MCF 10A (cell line): ENCODE results near the gene COL20A1. TPM values are rescaled to one million over a fixed set of nuclear protein-coding genes. Genes with fewer than 3 reads are reported as not detected.

Source experiments
- BruUV-seq: library from RNA; stranded (reverse); fragments of 400-500 nt; replicated peaks from 2 replicates; lab custom pipeline; 2021; lab: Mats Ljungman, UMichigan
- CTCF ChIA-PET: fragments of 300-600 bp; sonication (Branson Sonifier 250); formaldehyde crosslinking; extraction: SDS; loops from one replicate; lab custom pipeline; 2021; ENCODE audit warnings: antibody characterized with exemption, inconsistent platforms; lab: Yijun Ruan, JAX
- POLR2A ChIA-PET: fragments of 300-600, 350-650 bp; sonication (Branson Sonifier 250); formaldehyde crosslinking; extraction: SDS; loops from one replicate; lab custom pipeline; 2020; ENCODE audit warnings: antibody characterized with exemption, inconsistent platforms; lab: Yijun Ruan, JAX
- DNase-seq: peaks from one replicate; pipeline ENCODE4 v3.0.0-alpha.2; 2018; ENCODE audit not compliant: unreplicated experiment
- H3K27ac Mint-ChIP-seq: one replicate; pipeline ENCODE4 v1.8.0; 2022; ENCODE audit warnings: mild to moderate bottlenecking, low read depth, mixed read lengths; ENCODE audit not compliant: unreplicated experiment
- H3K27me3 Mint-ChIP-seq: one replicate; pipeline ENCODE4 v1.8.0; 2022; ENCODE audit warnings: mixed read lengths; ENCODE audit not compliant: insufficient read depth, unreplicated experiment
- H3K36me3 Mint-ChIP-seq: one replicate; pipeline ENCODE4 v1.8.0; 2022; ENCODE audit warnings: mild to moderate bottlenecking, moderate library complexity, mixed read lengths; ENCODE audit not compliant: insufficient read depth, unreplicated experiment
- H3K4me1 Mint-ChIP-seq: one replicate; pipeline ENCODE4 v1.8.0; 2022; ENCODE audit warnings: mixed read lengths; ENCODE audit not compliant: insufficient read depth, unreplicated experiment
- H3K4me3 Mint-ChIP-seq: one replicate; pipeline ENCODE4 v1.8.0; 2022; ENCODE audit warnings: mild to moderate bottlenecking, moderate library complexity, mixed read lengths; ENCODE audit not compliant: unreplicated experiment
- H3K9me3 Mint-ChIP-seq: one replicate; pipeline ENCODE4 v1.8.0; 2022; ENCODE audit warnings: mixed read lengths; ENCODE audit not compliant: unreplicated experiment
- intact Hi-C: fragments of 100-400 bp; cut with micrococcal nuclease; formaldehyde crosslinking; loops from 2 replicates; pipeline ENCODE4 v1.14.1; 2022
- total RNA-seq: library from RNA; stranded (reverse); gene quantifications from 2 replicates; pipeline ENCODE4 v1.2.3, GENCODE V29; 2022
- TF ChIP-seq, protein P1 (sequence below): fragments of 200-600 bp; IDR thresholded peaks from one replicate; pipeline ENCODE4 v1.8.0; 2022; ENCODE audit warnings: antibody characterized with exemption, mild to moderate bottlenecking; ENCODE audit not compliant: unreplicated experiment

COL20A1 gene
- total RNA-seq, 1 experiment from 2014 or later: 0.14 TPM

DNA sequence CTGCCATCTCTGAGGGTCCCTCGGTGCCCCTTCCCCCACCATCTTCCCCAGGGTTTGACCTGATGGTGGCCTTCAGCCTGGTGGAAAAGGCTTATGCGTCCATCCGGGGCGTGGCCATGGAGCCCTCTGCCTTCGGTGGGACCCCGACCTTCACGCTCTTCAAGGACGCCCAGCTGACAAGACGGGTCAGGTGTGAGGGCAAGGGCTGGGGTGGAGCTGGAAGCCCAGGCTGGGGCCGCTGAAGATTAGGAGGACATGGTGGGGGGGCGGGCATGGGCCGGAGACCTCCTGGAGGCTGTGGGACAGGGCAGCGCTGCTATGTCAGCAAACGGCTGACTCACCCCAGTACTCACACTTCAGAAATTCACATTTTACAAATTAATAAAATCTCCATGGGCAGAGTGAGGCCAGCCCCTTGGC lies 23.5 kb downstream of the COL20A1 start:
- ChIA-PET CTCF (interaction anchor here (0.6 to 1.3 kb wide), 3 partner anchors 65 to 93 kb away, joined by 3 to 4 read pairs (median 3); no protein-coding TSS in a partner anchor), POLR2A (no interaction called here)
- no TSS peak for BruUV-seq
- no peaks in the 10 kb centered on the region for H3K27me3 Mint-ChIP-seq
- no peak for DNase-seq
- H3K9me3 Mint-ChIP-seq: no peaks in the 10 kb centered on the region
- no peak overlapping the region for H3K4me3 Mint-ChIP-seq
- no peaks in the 10 kb centered on the region for H3K4me1 Mint-ChIP-seq
- TF ChIP-seq, protein P1, sequence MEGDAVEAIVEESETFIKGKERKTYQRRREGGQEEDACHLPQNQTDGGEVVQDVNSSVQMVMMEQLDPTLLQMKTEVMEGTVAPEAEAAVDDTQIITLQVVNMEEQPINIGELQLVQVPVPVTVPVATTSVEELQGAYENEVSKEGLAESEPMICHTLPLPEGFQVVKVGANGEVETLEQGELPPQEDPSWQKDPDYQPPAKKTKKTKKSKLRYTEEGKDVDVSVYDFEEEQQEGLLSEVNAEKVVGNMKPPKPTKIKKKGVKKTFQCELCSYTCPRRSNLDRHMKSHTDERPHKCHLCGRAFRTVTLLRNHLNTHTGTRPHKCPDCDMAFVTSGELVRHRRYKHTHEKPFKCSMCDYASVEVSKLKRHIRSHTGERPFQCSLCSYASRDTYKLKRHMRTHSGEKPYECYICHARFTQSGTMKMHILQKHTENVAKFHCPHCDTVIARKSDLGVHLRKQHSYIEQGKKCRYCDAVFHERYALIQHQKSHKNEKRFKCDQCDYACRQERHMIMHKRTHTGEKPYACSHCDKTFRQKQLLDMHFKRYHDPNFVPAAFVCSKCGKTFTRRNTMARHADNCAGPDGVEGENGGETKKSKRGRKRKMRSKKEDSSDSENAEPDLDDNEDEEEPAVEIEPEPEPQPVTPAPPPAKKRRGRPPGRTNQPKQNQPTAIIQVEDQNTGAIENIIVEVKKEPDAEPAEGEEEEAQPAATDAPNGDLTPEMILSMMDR: no peak
- H3K36me3 Mint-ChIP-seq: no peaks in the 10 kb centered on the region
- no peak overlapping the region for H3K27ac Mint-ChIP-seq
- intact Hi-C loops: no loop called here

DNA sequence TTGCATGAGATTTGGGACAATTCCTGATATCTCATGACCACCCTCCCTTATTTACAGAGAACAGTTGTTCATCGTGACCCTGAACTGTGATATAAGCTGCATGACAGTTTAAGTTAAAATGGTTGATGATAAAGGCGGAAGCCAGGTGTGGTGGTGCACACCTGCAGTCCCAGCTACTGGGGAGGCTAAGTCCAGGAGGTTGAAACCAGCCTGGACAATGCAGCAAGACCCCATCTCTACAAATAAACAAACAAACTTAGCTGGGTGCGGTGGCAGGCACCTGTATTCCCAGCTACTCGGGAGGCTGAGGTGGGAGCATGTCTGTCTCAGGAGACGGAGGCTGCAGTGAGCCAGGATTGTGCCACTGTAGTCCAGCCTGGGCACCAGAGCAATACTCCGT lies 24.1 kb downstream of the COL20A1 start:
- H3K4me1 Mint-ChIP-seq: no peaks in the 10 kb centered on the region
- ChIA-PET CTCF (interaction anchor here (0.6 to 1.9 kb wide), 4 partner anchors 8 to 92 kb away, joined by 3 to 11 read pairs (median 4); no protein-coding TSS in a partner anchor), POLR2A (no interaction called here)
- TF ChIP-seq, protein P1: no peak
- no peaks in the 10 kb centered on the region for H3K27me3 Mint-ChIP-seq
- intact Hi-C loops: no loop called here
- DNase-seq: no peak
- BruUV-seq: no TSS peak
- H3K9me3 Mint-ChIP-seq: no peaks in the 10 kb centered on the region
- no peak overlapping the region for H3K4me3 Mint-ChIP-seq
- H3K36me3 Mint-ChIP-seq: no peaks in the 10 kb centered on the region
- H3K27ac Mint-ChIP-seq: no peak overlapping the region

DNA sequence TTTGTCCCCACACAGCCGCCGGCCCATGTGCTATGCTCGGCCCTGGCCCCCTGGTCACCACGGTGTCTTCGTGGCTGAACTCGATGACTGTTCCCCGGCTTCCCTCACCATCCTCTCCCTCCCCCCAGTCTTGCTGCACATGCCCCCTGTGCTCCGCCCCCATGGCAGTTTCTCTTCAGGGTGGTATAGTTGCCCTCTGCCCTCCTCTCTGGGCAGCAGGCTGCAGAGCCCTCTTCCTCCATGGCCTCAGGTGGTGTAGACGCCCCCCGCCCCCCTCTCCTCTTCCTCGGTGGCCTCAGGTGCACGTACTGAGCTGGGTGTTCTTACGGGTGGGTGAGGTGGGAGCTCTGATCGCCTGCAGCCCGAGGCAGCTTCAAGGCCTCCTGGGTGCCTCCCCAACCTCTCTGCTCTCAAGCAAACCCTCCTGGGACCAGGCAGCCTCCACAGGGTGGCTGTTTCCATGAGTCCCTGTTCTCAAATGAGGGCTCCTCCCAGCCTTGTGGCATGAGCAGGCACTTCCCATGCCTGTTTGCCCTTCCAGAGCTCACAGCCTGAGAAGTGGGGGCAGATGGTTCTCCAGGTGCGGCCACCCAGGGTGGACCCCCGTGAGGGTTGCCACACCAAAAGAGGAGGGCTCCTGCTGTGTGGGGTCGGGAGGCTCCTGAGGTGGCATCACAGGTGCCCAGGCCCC lies 24.8 kb downstream of the COL20A1 start:
- ChIA-PET CTCF (interaction anchor here (0.6 to 1.9 kb wide), 5 partner anchors 8 to 345 kb away, joined by 3 to 11 read pairs (median 3); no protein-coding TSS in a partner anchor), POLR2A (no interaction called here)
- TF ChIP-seq, protein P1: no peak
- H3K4me3 Mint-ChIP-seq: no peak overlapping the region
- H3K27me3 Mint-ChIP-seq: peaks cover 2% of the 10 kb centered on the region
- intact Hi-C loops: no loop called here
- H3K36me3 Mint-ChIP-seq: no peaks in the 10 kb centered on the region
- no peak overlapping the region for H3K27ac Mint-ChIP-seq
- DNase-seq: no peak
- no peaks in the 10 kb centered on the region for H3K9me3 Mint-ChIP-seq
- no TSS peak for BruUV-seq
- no peaks in the 10 kb centered on the region for H3K4me1 Mint-ChIP-seq

DNA sequence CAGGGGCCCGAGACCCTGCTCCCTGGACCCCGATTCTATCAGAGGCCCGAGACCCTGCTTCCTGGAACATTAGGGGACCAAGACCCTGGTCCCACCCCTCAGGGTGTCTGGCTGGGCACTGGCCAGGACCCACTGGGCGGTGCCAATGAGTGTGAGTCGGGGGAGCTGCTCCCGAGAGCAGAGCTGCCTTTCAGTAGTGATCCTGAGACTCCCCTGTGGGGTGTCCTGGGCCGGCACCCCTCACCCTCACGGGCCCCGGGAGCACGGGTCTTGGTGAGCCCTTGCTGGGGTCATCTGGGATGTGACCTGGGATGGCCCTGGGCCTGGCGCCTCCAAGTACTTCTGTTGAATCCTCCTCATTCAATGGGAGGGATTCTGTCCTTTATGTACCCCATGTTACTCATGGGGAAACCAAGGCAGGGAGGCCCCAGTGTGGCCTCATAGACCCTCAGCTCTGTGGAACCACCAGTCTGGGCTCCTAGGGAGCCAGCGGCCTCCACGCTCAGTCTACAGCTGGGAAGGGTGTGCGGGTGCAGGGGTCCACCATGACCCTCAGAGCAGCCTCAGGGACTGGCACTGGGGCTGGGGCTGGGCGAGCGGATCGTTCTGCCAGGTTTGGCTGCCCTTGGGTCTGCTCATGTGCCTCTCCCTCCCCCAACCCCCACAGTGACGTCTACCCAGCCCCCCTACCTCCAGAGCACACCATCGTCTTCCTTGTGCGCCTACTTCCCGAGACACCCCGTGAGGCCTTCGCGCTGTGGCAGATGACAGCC lies 25.6 kb downstream of the COL20A1 start:
- no peak for DNase-seq
- intact Hi-C loops: no loop called here
- TF ChIP-seq, protein P1: no peak
- Mint-ChIP-seq H3K27me3 (peaks cover 11% of the 10 kb centered on the region), H3K9me3 (no peaks in the 10 kb centered on the region), H3K4me3 (no peak overlapping the region), H3K36me3 (no peaks in the 10 kb centered on the region), H3K4me1 (no peaks in the 10 kb centered on the region), H3K27ac (no peak overlapping the region)
- ChIA-PET POLR2A (no interaction called here), CTCF (interaction anchor here (0.6 to 1.9 kb wide), 2 partner anchors 9 to 12 kb away, joined by 3 to 11 read pairs; no protein-coding TSS in a partner anchor)
- BruUV-seq: no TSS peak
